D721Med (cell line): ENCODE measurements around the gene MGLL.
A peak's percentile ranks its signal among the peaks of the same experiment; 100 is the strongest.

Source experiments
- DNase-seq: peaks from one replicate; pipeline ENCODE4 v3.0.0; 2011; ENCODE audit warnings: low spot score; ENCODE audit not compliant: insufficient read length
- FAIRE-seq: peaks from 2 replicates; lab custom pipeline; 2011; peaks lifted over from hg19 to GRCh38; lab: Jason Lieb, UNC
- TF ChIP-seq, protein P1 (sequence below): IDR thresholded peaks from 2 replicates; pipeline ENCODE4 v1.5.1; 2012; ENCODE audit warnings: mild to moderate bottlenecking, control low read depth; ENCODE audit not compliant: insufficient read depth; ENCODE audit errors: missing control alignments

The MGLL gene

GRCh38 chr3:127835993-127836882 is 13.9 kb upstream of the MGLL start:
- TF ChIP-seq, protein P1, sequence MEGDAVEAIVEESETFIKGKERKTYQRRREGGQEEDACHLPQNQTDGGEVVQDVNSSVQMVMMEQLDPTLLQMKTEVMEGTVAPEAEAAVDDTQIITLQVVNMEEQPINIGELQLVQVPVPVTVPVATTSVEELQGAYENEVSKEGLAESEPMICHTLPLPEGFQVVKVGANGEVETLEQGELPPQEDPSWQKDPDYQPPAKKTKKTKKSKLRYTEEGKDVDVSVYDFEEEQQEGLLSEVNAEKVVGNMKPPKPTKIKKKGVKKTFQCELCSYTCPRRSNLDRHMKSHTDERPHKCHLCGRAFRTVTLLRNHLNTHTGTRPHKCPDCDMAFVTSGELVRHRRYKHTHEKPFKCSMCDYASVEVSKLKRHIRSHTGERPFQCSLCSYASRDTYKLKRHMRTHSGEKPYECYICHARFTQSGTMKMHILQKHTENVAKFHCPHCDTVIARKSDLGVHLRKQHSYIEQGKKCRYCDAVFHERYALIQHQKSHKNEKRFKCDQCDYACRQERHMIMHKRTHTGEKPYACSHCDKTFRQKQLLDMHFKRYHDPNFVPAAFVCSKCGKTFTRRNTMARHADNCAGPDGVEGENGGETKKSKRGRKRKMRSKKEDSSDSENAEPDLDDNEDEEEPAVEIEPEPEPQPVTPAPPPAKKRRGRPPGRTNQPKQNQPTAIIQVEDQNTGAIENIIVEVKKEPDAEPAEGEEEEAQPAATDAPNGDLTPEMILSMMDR = no peak
- FAIRE-seq (no peak), DNase-seq (no peak)

- DNase-seq (no peak), FAIRE-seq (no peak)
- TF ChIP-seq, protein P1 = no peak
Observed at GRCh38 chr3:127834771-127835170, 12.5 kb upstream of the MGLL start.

GRCh38 chr3:127833281-127834032 is 11.1 kb upstream of the MGLL start:
- DNase-seq (no peak), FAIRE-seq (no peak)
- TF ChIP-seq, protein P1 = no peak

DNA sequence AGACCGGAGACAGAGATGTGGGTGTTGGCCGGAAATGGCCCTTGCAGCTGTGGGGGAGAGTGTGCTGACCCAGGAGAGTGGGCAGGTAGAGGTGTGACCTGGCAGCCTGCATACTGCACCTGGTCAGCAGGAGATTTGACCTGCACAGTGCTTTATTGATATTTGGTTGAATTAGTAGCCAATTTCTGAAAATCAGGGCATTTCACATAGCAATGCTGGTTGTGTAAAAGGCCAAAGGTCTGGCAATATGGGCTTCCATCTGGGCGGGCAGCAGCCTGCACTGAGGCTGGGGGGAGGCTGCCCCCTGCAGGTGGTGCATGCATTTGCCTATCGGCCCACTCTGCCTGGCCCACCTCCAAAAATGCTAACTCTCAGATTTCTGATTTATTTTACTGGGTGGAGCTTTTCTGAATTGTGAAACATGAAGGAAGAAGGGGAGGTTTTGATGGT is 9.4 kb upstream of the MGLL start:
- TF ChIP-seq, protein P1 = peak; percentile 57
- FAIRE-seq (no peak), DNase-seq (no peak)

DNA sequence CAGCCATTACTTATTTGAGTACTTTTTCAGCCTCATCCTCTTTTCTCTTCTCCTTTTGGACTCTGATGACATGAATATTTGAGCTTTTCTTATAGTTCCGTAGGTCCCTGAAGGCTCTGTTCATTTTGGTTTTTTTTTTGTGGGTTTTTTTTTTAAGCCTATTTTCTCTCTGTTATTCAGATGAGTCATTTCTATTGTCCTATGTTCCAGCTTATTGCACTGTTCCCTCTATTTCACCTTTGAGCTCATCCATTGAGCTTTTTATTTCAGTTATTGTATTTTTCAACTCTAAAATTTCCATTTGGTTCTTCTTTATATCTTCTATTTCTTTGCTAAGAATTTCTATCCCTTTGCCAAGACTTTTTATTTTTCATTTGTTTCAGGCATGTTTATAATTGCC is 7.2 kb upstream of the MGLL start:
- DNase-seq (no peak), FAIRE-seq (no peak)
- TF ChIP-seq, protein P1 = no peak

GRCh38 chr3:127827808-127828207 is 5.5 kb upstream of the MGLL start:
- TF ChIP-seq, protein P1 = no peak
- FAIRE-seq (no peak), DNase-seq (no peak)
